Endothelial cell of umbilical vein (primary cell): ENCODE data around the gene PDGFA.

ENCODE experiments used
- EZH2 ChIP-seq: IDR thresholded peaks from 2 replicates; pipeline ENCODE4 v1.6.1; 2012; ENCODE audit warnings: borderline replicate concordance, low read depth, mild to moderate bottlenecking, moderate library complexity, low read length, inconsistent platforms; ENCODE audit not compliant: severe bottlenecking
- FOS ChIP-seq: IDR thresholded peaks from 2 replicates; pipeline ENCODE4 v1.6.1; 2011; ENCODE audit warnings: mild to moderate bottlenecking, low read length, moderate library complexity, borderline replicate concordance; ENCODE audit not compliant: insufficient read depth
- JUN ChIP-seq: IDR thresholded peaks from 2 replicates; pipeline ENCODE4 v1.6.1; 2011; ENCODE audit warnings: borderline replicate concordance, low read depth; ENCODE audit not compliant: insufficient read length, insufficient read depth
- MAX ChIP-seq: IDR thresholded peaks from 2 replicates; pipeline ENCODE4 v1.6.1; 2011; ENCODE audit not compliant: insufficient read depth, insufficient read length
- MYC ChIP-seq: IDR thresholded peaks from one replicate; pipeline ENCODE4 v1.6.1; 2011; ENCODE audit warnings: mild to moderate bottlenecking, low read depth, low read length
- POLR2A ChIP-seq: IDR thresholded peaks from 2 replicates; pipeline ENCODE4 v1.6.1; 2012; ENCODE audit warnings: low read depth, mild to moderate bottlenecking, control low read depth, low read length
- POLR2AphosphoS5 ChIP-seq: IDR thresholded peaks from 2 replicates; pipeline ENCODE4 v1.6.1; 2012; ENCODE audit warnings: low read depth, mild to moderate bottlenecking, control low read depth, low read length, moderate library complexity; ENCODE audit not compliant: insufficient read depth
- TF ChIP-seq, protein P1 (sequence below), 2 donors: IDR thresholded peaks; 1 replicate in 1 of 2; 2 replicates in 1 of 2; pipeline ENCODE4 v1.5.1; 2011; ENCODE audit warnings: low read length in 2 of 2, mild to moderate bottlenecking in 2 of 2, moderate library complexity in 2 of 2, control low read depth in 1 of 2, inconsistent platforms in 1 of 2, low read depth in 1 of 2; ENCODE audit not compliant: insufficient read depth in 1 of 2; ENCODE audit errors: extremely low read depth in 1 of 2

GRCh38 chr7:566100-566499, 46.5 kb upstream of the PDGFA start:
- TF ChIP-seq EZH2 (no peak), POLR2A (no peak), POLR2AphosphoS5 (no peak), MYC (no peak), JUN (peak; percentile 55), MAX (no peak), FOS (no peak)
- TF ChIP-seq, protein P1, sequence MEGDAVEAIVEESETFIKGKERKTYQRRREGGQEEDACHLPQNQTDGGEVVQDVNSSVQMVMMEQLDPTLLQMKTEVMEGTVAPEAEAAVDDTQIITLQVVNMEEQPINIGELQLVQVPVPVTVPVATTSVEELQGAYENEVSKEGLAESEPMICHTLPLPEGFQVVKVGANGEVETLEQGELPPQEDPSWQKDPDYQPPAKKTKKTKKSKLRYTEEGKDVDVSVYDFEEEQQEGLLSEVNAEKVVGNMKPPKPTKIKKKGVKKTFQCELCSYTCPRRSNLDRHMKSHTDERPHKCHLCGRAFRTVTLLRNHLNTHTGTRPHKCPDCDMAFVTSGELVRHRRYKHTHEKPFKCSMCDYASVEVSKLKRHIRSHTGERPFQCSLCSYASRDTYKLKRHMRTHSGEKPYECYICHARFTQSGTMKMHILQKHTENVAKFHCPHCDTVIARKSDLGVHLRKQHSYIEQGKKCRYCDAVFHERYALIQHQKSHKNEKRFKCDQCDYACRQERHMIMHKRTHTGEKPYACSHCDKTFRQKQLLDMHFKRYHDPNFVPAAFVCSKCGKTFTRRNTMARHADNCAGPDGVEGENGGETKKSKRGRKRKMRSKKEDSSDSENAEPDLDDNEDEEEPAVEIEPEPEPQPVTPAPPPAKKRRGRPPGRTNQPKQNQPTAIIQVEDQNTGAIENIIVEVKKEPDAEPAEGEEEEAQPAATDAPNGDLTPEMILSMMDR (IDR thresholded peaks at IDR 0.05; ENCODE audit: extremely low read depth in 1 of 2, insufficient read depth in 1 of 2, low read depth in 1 of 2, low read length in 2 of 2): no peak
